ENCODE data around the gene CDCA8.

The CDCA8 gene

DNA sequence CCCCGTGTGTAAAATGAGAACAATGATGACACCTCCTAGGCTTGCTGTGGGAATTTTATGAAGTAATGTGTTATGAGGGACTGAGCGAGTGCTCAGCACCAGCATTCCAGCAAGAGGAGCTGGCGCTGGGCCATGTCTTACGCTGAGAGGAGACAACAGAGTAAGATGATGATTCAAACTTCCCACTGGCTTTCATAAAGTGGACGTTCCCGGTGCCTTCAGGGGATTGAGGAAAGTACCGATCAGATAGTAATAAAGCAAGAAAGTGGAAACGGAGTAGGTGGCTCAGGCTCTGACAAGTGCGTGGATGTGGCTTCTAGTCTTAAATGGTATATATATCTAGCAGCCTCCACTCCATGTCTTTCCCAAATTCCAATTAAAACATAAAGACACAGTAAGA lies 48.8 kb downstream of the CDCA8 start:
- peak; percentile 29 for DNase-seq

DNA sequence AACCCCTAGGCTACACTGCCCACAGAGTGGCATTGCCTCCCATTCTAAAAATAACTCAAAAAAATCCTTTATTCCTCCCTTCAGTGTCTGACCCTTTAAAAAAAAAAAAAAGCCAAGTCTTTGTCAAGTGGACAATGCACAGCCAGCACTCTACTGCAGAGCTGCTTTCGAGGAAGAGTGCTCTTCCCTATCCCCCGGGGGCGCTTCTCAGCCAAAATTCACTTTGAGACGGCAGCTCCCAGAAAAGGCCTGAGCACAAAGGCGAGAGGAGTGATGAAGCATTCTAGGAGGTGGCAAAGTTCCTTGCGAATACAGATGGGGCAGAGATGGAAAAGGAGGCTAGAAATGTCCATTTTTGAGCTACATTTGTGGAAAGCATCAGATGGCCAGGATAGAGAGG lies 49.3 kb downstream of the CDCA8 start:
- no peak for DNase-seq

DNA sequence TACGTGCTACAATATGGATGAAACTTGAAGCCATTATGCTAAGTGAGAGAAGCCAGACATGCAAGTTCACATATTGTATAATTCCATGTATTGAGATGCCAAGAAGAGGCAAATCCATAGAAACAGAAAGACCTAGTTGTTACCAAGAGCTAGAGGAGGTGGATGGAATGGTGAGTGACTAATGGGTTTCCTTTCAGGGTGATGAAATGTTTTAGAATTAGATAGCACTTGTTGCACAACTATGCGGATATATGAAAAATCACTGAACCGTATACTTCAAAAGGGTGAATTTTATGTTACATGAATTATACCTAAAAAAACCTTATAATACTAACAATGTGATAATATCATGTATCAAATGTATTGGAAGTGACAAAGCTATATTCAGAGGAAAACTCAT lies 54.5 kb downstream of the CDCA8 start:
- DNase-seq: no peak

DNA sequence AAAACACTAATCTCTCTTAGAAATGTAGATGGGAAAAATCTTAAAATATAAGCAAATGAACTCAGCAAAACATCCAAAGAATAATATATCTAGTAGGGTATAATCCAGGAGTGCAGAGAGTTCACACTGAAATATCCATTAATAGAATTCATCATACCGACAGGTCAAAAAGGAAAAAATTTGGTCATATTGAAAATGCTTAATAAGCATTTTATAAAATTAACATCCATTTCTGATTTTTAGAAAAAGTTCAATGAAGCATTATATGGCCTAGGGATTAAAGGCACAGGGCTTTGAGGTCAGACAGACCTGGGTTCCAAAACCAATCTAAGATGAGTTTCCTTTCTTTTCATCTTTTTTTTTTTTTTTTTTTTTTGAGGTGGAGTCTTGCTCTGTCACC lies 56.2 kb downstream of the CDCA8 start:
- DNase-seq: no peak

DNA sequence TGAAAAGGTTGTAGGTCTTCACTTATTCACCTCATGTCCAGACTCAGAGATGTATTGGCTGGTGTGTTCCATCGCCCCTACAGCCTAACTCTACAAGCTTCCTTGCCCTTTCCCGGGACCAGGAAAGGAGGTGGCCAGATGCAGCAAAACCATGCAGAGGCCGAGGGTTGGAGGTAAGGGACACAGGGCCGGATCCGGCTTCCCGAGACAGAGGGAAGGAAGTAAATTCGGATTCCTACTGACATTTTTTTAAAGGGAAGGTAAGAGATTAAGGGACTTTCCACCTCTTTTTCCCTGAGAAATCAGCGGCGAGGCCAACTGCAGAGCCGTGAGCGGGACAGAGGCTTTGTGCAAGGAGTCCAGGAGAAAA lies 59.9 kb downstream of the CDCA8 start:
- DNase-seq: no peak

DNA sequence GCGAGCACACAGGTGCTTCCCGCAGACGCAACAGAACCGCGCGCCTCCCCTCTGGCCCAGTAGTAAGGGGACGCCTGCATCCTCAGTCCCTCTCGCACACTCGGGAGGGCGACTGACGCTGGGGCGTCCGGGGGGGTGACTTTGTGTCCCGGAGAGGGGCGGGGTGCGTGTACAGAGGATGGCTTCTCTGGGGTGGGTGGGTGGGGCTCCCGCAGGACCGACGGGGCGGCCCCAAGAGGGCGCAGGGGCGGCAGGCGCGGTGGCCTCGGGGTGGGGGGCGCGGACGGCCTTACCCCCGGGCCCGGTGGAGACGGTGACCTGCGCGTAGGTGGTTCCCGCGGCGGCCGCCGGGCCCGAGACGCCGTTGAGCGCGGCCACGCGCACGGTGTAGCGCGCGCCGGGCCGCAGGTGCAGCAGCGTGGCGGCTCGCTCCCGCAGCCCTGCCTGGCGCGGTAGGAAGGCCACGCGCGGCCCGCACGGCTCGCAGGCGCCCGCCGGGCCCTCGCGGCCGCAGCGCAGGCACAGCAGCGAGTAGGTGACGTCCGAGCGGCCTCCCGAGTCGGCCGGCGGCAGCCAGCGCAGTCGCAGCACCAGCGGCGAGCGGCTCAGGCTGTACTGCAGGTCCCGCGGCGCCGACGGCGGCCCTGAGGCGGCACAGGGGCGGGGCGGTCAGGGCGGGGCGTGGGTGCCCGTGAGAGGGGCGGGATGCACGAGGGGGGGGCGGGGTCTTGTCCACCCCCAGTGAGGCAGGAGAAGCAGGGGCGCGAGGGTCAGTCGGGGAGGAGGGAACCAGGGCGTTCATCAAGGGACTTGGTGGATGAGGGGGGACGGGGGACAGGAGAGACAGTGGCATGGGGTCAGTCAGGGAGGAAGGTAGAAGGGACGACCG lies 60.5 kb downstream of the CDCA8 start:
- no peak for DNase-seq

DNA sequence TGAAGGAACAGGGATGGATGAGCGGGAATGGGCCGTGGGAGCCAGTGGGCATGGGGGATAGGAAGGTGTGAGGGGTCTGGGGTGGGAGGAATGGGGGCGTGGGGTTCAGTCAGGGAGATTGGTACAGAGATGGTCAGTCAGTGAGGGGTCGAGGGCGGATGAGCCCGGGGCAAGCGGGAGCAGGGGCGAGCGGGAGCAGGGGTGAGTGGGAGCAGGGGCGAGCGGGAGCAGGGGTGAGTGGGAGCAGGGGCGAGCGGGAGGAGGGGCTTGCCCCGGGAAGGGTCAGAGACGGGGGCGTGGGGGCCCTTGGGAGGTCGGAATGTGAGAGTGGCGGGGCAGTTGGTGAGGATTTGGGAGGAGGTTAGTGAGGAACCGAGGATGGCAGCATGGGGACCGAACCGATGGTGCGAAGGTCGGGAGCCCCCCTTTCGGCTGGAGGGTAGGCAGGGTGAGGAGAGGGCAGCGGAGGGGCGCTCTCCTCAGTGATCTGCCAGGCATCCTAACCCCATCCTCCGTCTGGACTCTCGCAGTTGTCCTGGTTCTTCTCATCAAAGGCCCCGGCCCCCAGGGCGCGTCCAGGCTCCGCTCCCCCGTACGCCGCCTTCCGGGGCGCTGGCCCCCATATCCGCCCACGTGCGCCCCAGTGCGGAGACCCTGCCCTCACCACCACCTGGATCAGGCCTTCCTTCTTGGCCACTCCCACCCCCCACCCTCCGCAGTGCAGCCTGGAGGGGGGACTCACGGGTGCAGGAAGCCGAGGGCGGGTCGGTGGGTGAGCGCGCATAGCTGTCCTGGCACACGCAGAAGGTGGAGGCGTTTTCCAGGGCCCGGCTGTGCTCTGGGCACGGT lies 61.4 kb downstream of the CDCA8 start:
- no peak for DNase-seq

DNA sequence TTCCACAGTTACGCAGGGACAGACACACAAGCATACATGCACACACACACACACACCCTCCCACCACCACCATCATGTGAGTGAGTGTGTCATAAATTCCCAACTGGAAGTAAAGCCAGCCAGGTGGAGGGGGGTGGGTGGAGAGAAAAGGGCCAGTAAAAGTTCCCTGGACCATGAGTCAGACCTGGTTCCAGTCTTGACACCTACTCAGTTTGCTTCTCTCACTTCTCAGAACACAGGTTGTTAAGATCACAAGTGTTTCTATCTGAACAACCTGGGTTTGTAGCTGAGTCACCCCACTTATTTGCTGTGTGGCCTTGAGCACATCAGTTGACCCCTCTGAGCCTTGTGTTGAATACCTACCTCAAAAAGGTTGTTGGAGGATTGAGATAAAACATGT lies 63.0 kb downstream of the CDCA8 start:
- no peak for DNase-seq

DNA sequence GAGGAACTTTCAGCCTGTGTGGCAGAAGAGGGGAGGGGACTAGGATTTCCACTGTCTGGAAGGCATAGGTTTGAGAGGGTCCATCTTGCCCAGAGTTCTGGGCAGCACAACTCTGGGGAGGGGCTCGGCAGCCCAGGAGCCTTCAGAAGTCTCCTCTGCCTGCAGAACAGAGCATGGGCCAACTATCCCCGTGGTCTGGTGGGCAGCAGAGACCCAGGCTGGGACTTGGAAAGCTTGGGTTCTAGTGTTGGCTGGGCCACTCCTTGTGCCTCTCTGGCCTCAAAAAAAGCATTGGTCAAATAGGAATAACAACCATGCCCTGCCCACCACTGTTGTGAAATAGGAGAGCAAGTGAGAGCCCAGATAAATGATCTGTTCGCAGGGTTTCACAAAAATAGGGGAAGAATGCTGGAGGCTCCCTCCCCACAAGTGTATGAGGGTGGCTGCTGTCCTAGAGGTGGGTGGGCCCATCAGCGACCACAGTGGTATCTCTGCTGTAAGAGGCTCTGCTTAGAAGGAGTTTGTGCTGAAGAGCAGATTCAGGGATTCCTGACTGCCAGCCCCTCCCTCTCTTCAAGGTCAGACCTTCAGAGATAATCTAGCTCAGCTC lies 63.7 kb downstream of the CDCA8 start:
- DNase-seq: no peak
